Neural cell (in vitro differentiated cells): ENCODE measurements around the gene PIK3C2G.

ENCODE experiments used
- CTCF ChIP-seq: fragments of 450-650 bp; IDR thresholded peaks from 2 replicates; pipeline ENCODE4 v1.5.1; 2014; ENCODE audit warnings: antibody characterized with exemption, mild to moderate bottlenecking, moderate library complexity; ENCODE audit not compliant: poor library complexity, severe bottlenecking
- EP300 ChIP-seq: fragments of 450-650 bp; conservative IDR thresholded peaks from 2 replicates; pipeline ENCODE4 v1.6.1; 2014; ENCODE audit warnings: antibody characterized with exemption, mild to moderate bottlenecking, moderate library complexity; ENCODE audit not compliant: poor library complexity, severe bottlenecking
- EZH2 ChIP-seq: fragments of 200-600, 300-800 bp; shearing (Covaris generic), sonication (generic); IDR thresholded peaks from 2 replicates; pipeline ENCODE4 v1.6.1; 2014; ENCODE audit warnings: antibody characterized with exemption, low read length, borderline replicate concordance, mild to moderate bottlenecking; ENCODE audit not compliant: insufficient read depth, poor library complexity, severe bottlenecking
- MXI1 ChIP-seq: fragments of 450-650 bp; conservative IDR thresholded peaks from 2 replicates; pipeline ENCODE4 v1.6.1; 2014; ENCODE audit warnings: antibody characterized with exemption, mild to moderate bottlenecking; ENCODE audit not compliant: poor library complexity, severe bottlenecking
- POLR2AphosphoS5 ChIP-seq: IDR thresholded peaks from 2 replicates; pipeline ENCODE4 v1.6.1; 2012
- RAD21 ChIP-seq: fragments of 450-650 bp; conservative IDR thresholded peaks from 2 replicates; pipeline ENCODE4 v1.6.1; 2014; ENCODE audit warnings: antibody characterized with exemption, mild to moderate bottlenecking, moderate library complexity
- REST ChIP-seq: IDR thresholded peaks from 2 replicates; pipeline ENCODE4 v1.6.1; 2012; ENCODE audit warnings: borderline replicate concordance

GRCh38 chr12:18653465-18653864 is 392.1 kb downstream of the PIK3C2G start:
- TF ChIP-seq CTCF (no peak), REST (no peak), EP300 (no peak), MXI1 (no peak), POLR2AphosphoS5 (no peak), EZH2 (no peak), RAD21 (no peak)
